A549 (cell line): ENCODE results near the gene RADIL. TPM values are rescaled to one million over a fixed set of nuclear protein-coding genes. Genes with fewer than 3 reads are reported as not detected.

Experiments used
- ATAC-seq, 2 experiments: fragments of 200-7000 bp in 1 of 2; fragments of >200 bp in 1 of 2; cut with Nextera tagmentation in 1 of 2; cut with Tn5 transposase in 1 of 2; 3 replicates each; pipeline versions ENCODE4 v1.8.0 to v1.9.1; 2018 to 2020; ENCODE audit warnings: mild to moderate bottlenecking in 1 of 2, moderate library complexity in 1 of 2
- CTCF ChIA-PET: fragments of 300-600 bp; sonication (Branson Sonifier 250); formaldehyde crosslinking; extraction: SDS; loops from one replicate; lab custom pipeline; 2021; ENCODE audit warnings: antibody characterized with exemption, inconsistent platforms; lab: Yijun Ruan, JAX
- POLR2A ChIA-PET: fragments of 350-600 bp; formaldehyde crosslinking; extraction: SDS; loops from one replicate; lab custom pipeline; 2021; ENCODE audit warnings: antibody characterized with exemption, inconsistent platforms; lab: Yijun Ruan, JAX
- DNase-seq, 2 experiments: peaks; one replicate each; pipeline versions ENCODE4 v3.0.0 to v3.0.0-alpha.2; 2011 to 2016; ENCODE audit warnings: low read depth in 1 of 2, low spot score in 1 of 2
- FAIRE-seq: peaks from 2 replicates; lab custom pipeline; 2011; peaks lifted over from hg19 to GRCh38; lab: Jason Lieb, UNC
- H3K27ac ChIP-seq, 2 experiments: fragments of >200 bp; sonication (Bioruptor Twin); formaldehyde crosslinking; 3 replicates each; pipeline ENCODE4 v1.5.1; 2016 to 2017
- H3K4me1 ChIP-seq: fragments of >200 bp; sonication (Bioruptor Twin); formaldehyde crosslinking; 3 replicates; pipeline ENCODE4 v1.6.1; 2016
- H3K4me2 ChIP-seq: fragments of >200 bp; sonication (Bioruptor Twin); formaldehyde crosslinking; 3 replicates; pipeline ENCODE4 v1.6.1; 2016
- H3K4me3 ChIP-seq: fragments of >200 bp; sonication (Bioruptor Twin); formaldehyde crosslinking; 3 replicates; pipeline ENCODE4 v1.5.1; 2016
- H3K9me3 ChIP-seq: fragments of >200 bp; sonication (Bioruptor Twin); formaldehyde crosslinking; 3 replicates; pipeline ENCODE4 v1.6.1; 2016
- ATOH8 ChIP-seq: fragments of 250-450 bp; sonication (Bioruptor Pico); IDR thresholded peaks from 2 replicates; pipeline ENCODE4 v1.5.0; 2020; ENCODE audit warnings: low read depth, mild to moderate bottlenecking, moderate library complexity
- CBX2 ChIP-seq: fragments of 200-600 bp; sonication (generic); IDR thresholded peaks from 2 replicates; pipeline ENCODE4 v1.6.1; 2016; ENCODE audit warnings: low read depth, mild to moderate bottlenecking, borderline replicate concordance
- CHD2 ChIP-seq: fragments of 150-350 bp; IDR thresholded peaks from 2 replicates; pipeline ENCODE4 v1.6.1; 2014; ENCODE audit warnings: low read length; ENCODE audit not compliant: partially characterized antibody
- E2F6 ChIP-seq: IDR thresholded peaks from 2 replicates; pipeline ENCODE4 v1.6.1; 2012; ENCODE audit warnings: low read depth, borderline replicate concordance
- EHMT2 ChIP-seq: fragments of 200-600 bp; sonication (generic); IDR thresholded peaks from 2 replicates; pipeline ENCODE4 v1.6.1; 2016; ENCODE audit warnings: antibody characterized with exemption, low read depth, mild to moderate bottlenecking, moderate library complexity
- ELK1 ChIP-seq: fragments of 150-350 bp; IDR thresholded peaks from 2 replicates; pipeline ENCODE4 v1.6.1; 2014; ENCODE audit warnings: low read depth, mild to moderate bottlenecking, low read length
- EP300 ChIP-seq, 2 experiments: fragments of >200 bp; sonication (Bioruptor Twin); formaldehyde crosslinking; IDR thresholded peaks; 2 replicates in 1 of 2; 3 replicates in 1 of 2; pipeline ENCODE4 v1.6.1; 2016 to 2017
- FOSB ChIP-seq: fragments of 250-450 bp; sonication (Bioruptor Pico); IDR thresholded peaks from 2 replicates; pipeline ENCODE4 v1.5.0; 2020; ENCODE audit warnings: mild to moderate bottlenecking, moderate library complexity
- FOXS1 ChIP-seq: fragments of 250-450 bp; sonication (Bioruptor Pico); IDR thresholded peaks from 2 replicates; pipeline ENCODE4 v1.5.0; 2020; ENCODE audit warnings: mild to moderate bottlenecking, moderate library complexity
- HDAC2 ChIP-seq: fragments of 200-600 bp; sonication (generic); IDR thresholded peaks from 2 replicates; pipeline ENCODE4 v1.6.1; 2016
- HOXB13 ChIP-seq: fragments of 250-450 bp; sonication (Bioruptor Pico); IDR thresholded peaks from 2 replicates; pipeline ENCODE4 v1.5.0; 2020; ENCODE audit warnings: low read depth, mild to moderate bottlenecking, moderate library complexity
- HOXB5 ChIP-seq: fragments of 250-450 bp; sonication (Bioruptor Pico); IDR thresholded peaks from 2 replicates; pipeline ENCODE4 v1.5.0; 2020; ENCODE audit warnings: mild to moderate bottlenecking, moderate library complexity
- JUN ChIP-seq, 2 experiments: fragments of >200 bp; sonication (Bioruptor Twin); formaldehyde crosslinking; IDR thresholded peaks; 2 replicates in 1 of 2; 3 replicates in 1 of 2; pipeline ENCODE4 v1.6.1; 2016 to 2017
- KDM5A ChIP-seq: fragments of 200-600 bp; sonication (generic); IDR thresholded peaks from 2 replicates; pipeline ENCODE4 v1.6.1; 2016; ENCODE audit warnings: antibody characterized with exemption, mild to moderate bottlenecking
- MAFK ChIP-seq: fragments of 450-650 bp; IDR thresholded peaks from 2 replicates; pipeline ENCODE4 v1.6.1; 2014; ENCODE audit not compliant: partially characterized antibody
- MAX ChIP-seq: IDR thresholded peaks from 2 replicates; pipeline ENCODE4 v1.6.1; 2012
- MYC ChIP-seq: IDR thresholded peaks from 2 replicates; pipeline ENCODE4 v1.6.1; 2012; ENCODE audit warnings: mild to moderate bottlenecking, inconsistent platforms, low read length, improper control_type of control experiment, borderline replicate concordance
- NPAS2 ChIP-seq: fragments of 250-450 bp; sonication (Bioruptor Pico); IDR thresholded peaks from 2 replicates; pipeline ENCODE4 v1.8.0; 2022; ENCODE audit warnings: mild to moderate bottlenecking, moderate library complexity, borderline replicate concordance
- NR3C1 ChIP-seq: fragments of >200 bp; sonication (Bioruptor Twin); formaldehyde crosslinking; IDR thresholded peaks from 3 replicates; pipeline ENCODE4 v1.6.1; 2017
- TFCP2L1 ChIP-seq: fragments of 250-450 bp; sonication (Bioruptor Pico); IDR thresholded peaks from 2 replicates; pipeline ENCODE4 v1.5.0; 2021; ENCODE audit warnings: mild to moderate bottlenecking
- USF2 ChIP-seq: fragments of 450-650 bp; IDR thresholded peaks from 2 replicates; pipeline ENCODE4 v1.6.1; 2014; ENCODE audit warnings: antibody characterized with exemption
- WGBS: methylation state at CpG from one replicate; pipeline ENCODE4 v1.1.6; 2017; ENCODE audit errors: missing lambda C conversion rate; 5-methylcytosine and 5-hydroxymethylcytosine counted together
- polyA plus RNA-seq, 4 experiments: library from polyadenylated mRNA; depleted of rRNA in 3 of 4; stranded (reverse); fragments of >200 nt; fragmentation: RNase III in 1 of 4; extraction: RNeasy Plus Mini Kit Qiagen cat#74134 plus additional on column Dnase treatment in 1 of 4; gene quantifications; 2 replicates in 3 of 4; 3 replicates in 1 of 4; pipeline ENCODE4 v1.2.3, GENCODE V29; 2011 to 2017

Gene RADIL
- polyA plus RNA-seq, 2 of the 4 experiments (the other 2 are of a cell fraction), result 1.0 to 1.1 TPM

- H3K4me2 ChIP-seq, result no peak overlapping the region
- H3K9me3 ChIP-seq, result no peaks in the 10 kb centered on the region
- H3K27ac ChIP-seq, result no peak overlapping the region
- ChIA-PET CTCF (interaction anchor here (0.7 kb wide), 1 partner anchor 18 kb away, joined by 3 read pairs; no protein-coding TSS in a partner anchor), POLR2A (no interaction called here)
- no peak for ATAC-seq
- peaks cover 10% of the 10 kb centered on the region; the same call in 1 of the 3 replicates for H3K4me1 ChIP-seq
- FAIRE-seq, result no peak
- DNase-seq, result no peak
- WGBS, result 60% methylated on average over 5 of the region's 5 CpGs
- no peak overlapping the region for H3K4me3 ChIP-seq
- TF ChIP-seq JUN (IDR thresholded peaks at IDR 0.05), result no peak
- no peak for TF ChIP-seq CHD2
- TF ChIP-seq E2F6, result no peak
- TF ChIP-seq FOSB (CRISPR knock-in tag), result no peak
- TF ChIP-seq USF2, result no peak
- TF ChIP-seq HOXB13 (CRISPR knock-in tag), result no peak
- no peak for TF ChIP-seq NR3C1
- no peak for TF ChIP-seq ELK1
- TF ChIP-seq FOXS1 (CRISPR knock-in tag), result no peak
- no peak for TF ChIP-seq MYC
- TF ChIP-seq, all 56 proteins: peak for 0
These were observed 104.4 kb downstream of the RADIL start for GRCh38 chr7:4779118-4779517.

GRCh38 chr7:4775848-4776623 is 107.5 kb downstream of the RADIL start:
- FAIRE-seq, result no peak
- peak overlapping the region; percentile 77 for H3K4me2 ChIP-seq
- CTCF ChIA-PET, result interaction anchor here (0.7 to 1.5 kb wide), 7 partner anchors 16 to 1971 kb away, joined by 3 to 7 read pairs (median 4); no protein-coding TSS in a partner anchor
- peak in 1 of 2 experiments; percentile 23 for DNase-seq
- H3K4me3 ChIP-seq, result peak overlapping the region; percentile 77
- POLR2A ChIA-PET, result interaction anchor here (0.8 to 1.9 kb wide), 9 partner anchors 9 to 198 kb away, joined by 3 to 17 read pairs (median 4); partner anchors contain the start of gene RADIL
- WGBS, result 24% methylated on average over 28 of the region's 32 CpGs
- H3K4me1 ChIP-seq, result peaks cover 18% of the 10 kb centered on the region; the same call in 1 of the 3 replicates
- peak overlapping the region; percentile 87 to 92 for H3K27ac ChIP-seq
- 0 out of 2 replicates have a peak, but pooled peaks have one; percentile 17 for TF ChIP-seq HDAC2
- no peak for TF ChIP-seq HOXB5 (CRISPR knock-in tag)
- TF ChIP-seq CBX2, result no peak
- TF ChIP-seq NPAS2, result no peak
- TF ChIP-seq EHMT2, result no peak
- TF ChIP-seq TFCP2L1 (CRISPR knock-in tag), result no peak
- peak; percentile 84 for TF ChIP-seq KDM5A
- no peak for TF ChIP-seq MAX
- peak; percentile 87 for TF ChIP-seq MAFK
- no peak for TF ChIP-seq EP300 (IDR thresholded peaks at IDR 0.05)
- TF ChIP-seq ATOH8 (CRISPR knock-in tag), result no peak
- H3K9me3 ChIP-seq, result no peaks in the 10 kb centered on the region
- ATAC-seq, result peak; percentile 4 to 26; a peak in 4 of 6 replicates
